GM10266 (cell line): ENCODE data around the gene USP31.

Source experiments
- DNase-seq: peaks from one replicate; pipeline ENCODE4 v3.0.0; 2012; ENCODE audit errors: extremely low spot score
- CTCF ChIP-seq: IDR thresholded peaks from 2 replicates; pipeline ENCODE4 v1.5.1; 2012; ENCODE audit warnings: mild to moderate bottlenecking, low read depth; ENCODE audit not compliant: control insufficient read depth, insufficient read depth; ENCODE audit errors: missing control alignments

The USP31 gene

GRCh38 chr16:23082161-23082788, 67.0 kb downstream of the USP31 start:
- no peak for DNase-seq
- no peak for TF ChIP-seq CTCF

GRCh38 chr16:23081675-23082119, 67.6 kb downstream of the USP31 start:
- TF ChIP-seq CTCF, result no peak
- no peak for DNase-seq

GRCh38 chr16:23080747-23081146, 68.5 kb downstream of the USP31 start:
- no peak for DNase-seq
- TF ChIP-seq CTCF, result no peak

GRCh38 chr16:23080329-23080728, 68.9 kb downstream of the USP31 start:
- no peak for DNase-seq
- TF ChIP-seq CTCF, result no peak

GRCh38 chr16:23079675-23080301, 69.5 kb downstream of the USP31 start:
- TF ChIP-seq CTCF, result no peak
- no peak for DNase-seq

- no peak for DNase-seq
Measured at GRCh38 chr16:23074423-23074822, 74.8 kb downstream of the USP31 start.

More at GRCh38 chr16:23074423-23074822, 74.8 kb downstream of the USP31 start:
- TF ChIP-seq CTCF, result no peak
